ENCODE data around the gene NCAPG.
"Not testable (repeated sequence)": the region's sequence is repeated elsewhere in the genome, so short reads cannot be mapped to it uniquely, and the experiment has no call there.

The NCAPG gene

GRCh38 chr4:17788956-17789355 is 21.8 kb upstream of the NCAPG start:
- no peak for DNase-seq (ENCODE audit: low read depth, low spot score)
- H3K27ac ChIP-seq = no peak overlapping the region

GRCh38 chr4:17794730-17795129 is 16.0 kb upstream of the NCAPG start:
- no peak overlapping the region for H3K27ac ChIP-seq
- DNase-seq (ENCODE audit: low read depth, low spot score) = no peak

- H3K27ac ChIP-seq = no peak overlapping the region
- no peak for DNase-seq (ENCODE audit: low read depth, low spot score)
Observed at GRCh38 chr4:17797808-17798207, 13.0 kb upstream of the NCAPG start.

DNA sequence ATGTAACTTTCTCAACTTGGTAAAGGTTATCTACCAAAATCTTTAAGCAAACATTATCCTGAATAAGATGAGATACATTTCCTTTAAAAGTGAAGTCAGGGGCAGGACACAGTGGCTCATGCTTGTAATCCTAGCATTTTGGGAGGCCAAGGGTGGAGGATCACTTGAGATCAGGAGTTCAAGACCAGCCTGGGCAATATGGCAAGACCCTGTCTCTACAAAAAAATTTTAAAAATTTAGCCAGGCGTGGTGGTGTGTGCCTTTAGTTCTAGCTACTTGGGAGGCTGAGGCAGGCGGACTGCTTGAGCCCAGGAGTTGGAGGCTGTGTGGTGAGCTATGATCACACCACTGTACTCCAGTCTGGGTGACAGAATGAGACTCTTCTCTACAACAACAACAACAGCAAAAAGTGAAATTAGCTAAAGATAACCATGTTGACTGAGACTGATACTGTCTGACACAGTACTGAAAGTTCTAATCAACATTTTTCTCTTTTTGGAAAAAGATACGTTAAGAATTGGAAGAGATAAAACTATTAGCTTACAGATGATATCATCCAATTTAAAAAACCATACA is 5.1 kb upstream of the NCAPG start:
- DNase-seq (ENCODE audit: low read depth, low spot score) = no peak
- H3K27ac ChIP-seq = no peak overlapping the region

DNA sequence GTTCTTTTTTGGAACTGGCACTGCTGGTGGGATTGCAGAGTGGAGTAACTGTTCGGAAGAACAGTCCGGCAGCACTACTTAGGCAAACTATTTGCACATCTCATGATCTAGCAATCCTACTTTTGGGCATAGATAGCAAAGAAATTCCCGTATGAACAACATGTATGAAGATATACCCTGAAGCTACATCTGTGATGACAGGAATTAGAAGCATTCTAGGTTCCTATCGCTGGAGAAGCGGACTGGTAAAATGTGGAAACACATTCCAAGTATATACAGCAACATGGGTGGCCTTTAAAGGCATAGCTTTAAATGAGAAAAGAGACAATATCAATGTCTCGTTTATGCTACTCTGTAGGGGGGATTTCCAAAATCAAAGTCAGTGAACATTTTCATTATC is 3.3 kb upstream of the NCAPG start:
- no peak for DNase-seq (ENCODE audit: low read depth, low spot score)
- H3K27ac ChIP-seq = no peak overlapping the region

DNA sequence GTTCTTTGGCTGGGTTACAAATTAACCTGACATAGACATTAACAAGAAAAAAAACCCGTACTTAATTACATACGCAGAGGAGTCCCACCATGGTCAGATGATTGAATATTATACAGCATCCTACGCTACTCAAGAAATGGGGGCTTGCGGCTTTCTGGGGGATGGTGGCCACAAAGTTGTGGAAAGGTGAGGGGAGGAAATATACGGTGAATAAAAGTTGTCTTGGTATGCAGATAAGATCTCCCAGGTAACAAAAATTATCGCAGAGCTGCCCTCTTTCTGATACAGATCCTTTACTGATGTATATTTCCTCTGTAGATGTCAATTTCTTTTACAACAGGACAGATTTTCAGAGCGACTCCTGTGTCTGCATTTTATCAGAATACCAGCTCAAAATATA is 1.1 kb upstream of the NCAPG start:
- peak overlapping the region; percentile 86 for H3K27ac ChIP-seq

DNA sequence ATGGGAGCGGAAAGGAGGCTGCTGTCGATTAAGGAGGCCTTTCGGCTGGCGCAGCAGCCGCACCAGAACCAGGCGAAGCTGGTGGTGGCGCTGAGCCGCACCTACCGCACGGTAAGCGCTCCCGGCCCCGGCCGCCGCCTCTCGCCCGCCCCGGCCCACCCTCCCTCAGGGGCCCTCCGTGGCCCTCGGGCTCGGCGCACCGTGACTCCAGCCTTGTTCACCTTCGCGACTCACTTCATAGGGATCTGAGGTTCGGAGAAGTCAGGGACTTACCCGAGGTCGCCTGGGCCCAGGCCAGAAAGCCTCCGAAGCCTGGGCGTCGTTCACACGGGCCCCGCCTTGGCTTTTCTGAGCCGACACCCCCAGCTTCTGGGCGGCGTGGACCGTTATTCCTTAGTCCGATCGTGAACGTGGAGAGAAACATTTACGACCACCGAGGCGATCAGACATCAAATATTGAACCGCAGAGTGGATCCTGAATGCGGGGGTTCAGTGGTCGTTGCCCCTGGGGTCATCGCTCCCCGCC is 362 bp downstream of the NCAPG start:
- DNase-seq (ENCODE audit: low read depth, low spot score) = no peak
- H3K27ac ChIP-seq = peak overlapping the region; percentile 86

More for the DNA sequence above, 1.1 kb upstream of the NCAPG start:
- DNase-seq (ENCODE audit: low read depth, low spot score) = no peak

DNA sequence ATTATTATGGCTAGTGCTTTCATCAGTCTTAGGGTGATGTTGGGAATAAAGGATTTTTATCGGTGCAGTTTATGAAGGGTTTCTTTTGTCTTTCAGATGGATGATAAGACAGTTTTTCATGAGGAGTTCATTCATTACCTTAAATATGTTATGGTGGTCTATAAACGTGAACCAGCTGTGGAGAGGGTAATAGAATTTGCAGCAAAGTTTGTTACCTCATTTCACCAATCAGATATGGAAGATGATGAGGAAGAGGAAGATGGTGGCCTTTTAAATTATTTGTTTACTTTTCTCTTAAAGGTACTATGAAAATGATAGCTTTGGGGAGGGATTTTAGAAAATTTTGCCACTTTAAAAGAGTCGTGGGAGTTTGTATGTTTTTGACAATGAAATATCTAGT is 1.3 kb downstream of the NCAPG start:
- no peak overlapping the region for H3K27ac ChIP-seq
- no peak for DNase-seq (ENCODE audit: low read depth, low spot score)

- no peak for DNase-seq (ENCODE audit: low read depth, low spot score)
- H3K27ac ChIP-seq = no peak overlapping the region
Observed at GRCh38 chr4:17812801-17813200, 2.0 kb downstream of the NCAPG start.

DNA sequence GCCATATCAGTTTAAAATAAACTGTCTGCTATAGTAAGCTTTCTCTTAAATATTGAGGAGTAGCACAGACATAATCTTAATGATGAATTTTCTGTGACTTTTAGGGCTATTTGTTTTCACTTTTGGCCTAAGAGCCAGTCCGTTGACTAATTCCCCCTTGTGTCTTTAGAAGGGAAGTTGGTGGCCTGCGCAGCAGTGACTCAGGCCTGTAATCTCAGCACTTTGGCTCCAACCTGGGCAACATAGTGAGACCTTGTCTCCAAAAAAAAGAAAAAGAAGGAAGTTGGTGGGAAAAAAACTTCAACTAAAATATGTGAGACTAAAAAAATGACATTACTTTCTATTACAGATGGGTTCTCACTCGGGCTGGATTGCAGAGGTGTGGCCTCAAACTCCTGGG is 3.4 kb downstream of the NCAPG start:
- H3K27ac ChIP-seq = no peak overlapping the region
- no peak for DNase-seq (ENCODE audit: low read depth, low spot score)

GRCh38 chr4:17816142-17816541 is 5.4 kb downstream of the NCAPG start:
- no peak overlapping the region for H3K27ac ChIP-seq
- DNase-seq (ENCODE audit: low read depth, low spot score) = no peak

DNA sequence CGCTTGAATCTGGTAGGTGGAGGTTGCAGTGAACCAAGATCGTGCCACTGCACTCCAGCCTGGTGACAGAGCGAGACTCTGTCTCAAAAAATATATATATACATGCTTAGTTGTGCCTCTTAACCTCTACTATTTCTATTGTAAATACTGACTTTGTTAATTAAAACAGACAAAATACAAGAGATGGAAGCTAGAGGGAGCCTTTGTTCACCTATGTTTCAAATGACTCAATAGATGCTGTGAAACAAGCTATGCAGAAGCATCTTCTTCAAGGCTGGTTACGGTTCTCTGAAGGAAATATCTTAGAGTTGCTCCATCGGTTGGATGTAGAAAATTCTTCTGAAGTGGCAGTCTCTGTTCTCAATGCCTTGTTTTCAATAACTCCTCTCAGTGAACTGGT is 6.2 kb downstream of the NCAPG start:
- no peak for DNase-seq (ENCODE audit: low read depth, low spot score)
- no peak overlapping the region for H3K27ac ChIP-seq

- no peak for DNase-seq (ENCODE audit: low read depth, low spot score)
- no peak overlapping the region for H3K27ac ChIP-seq
Observed at GRCh38 chr4:17823871-17824669, 13.3 kb downstream of the NCAPG start.

DNA sequence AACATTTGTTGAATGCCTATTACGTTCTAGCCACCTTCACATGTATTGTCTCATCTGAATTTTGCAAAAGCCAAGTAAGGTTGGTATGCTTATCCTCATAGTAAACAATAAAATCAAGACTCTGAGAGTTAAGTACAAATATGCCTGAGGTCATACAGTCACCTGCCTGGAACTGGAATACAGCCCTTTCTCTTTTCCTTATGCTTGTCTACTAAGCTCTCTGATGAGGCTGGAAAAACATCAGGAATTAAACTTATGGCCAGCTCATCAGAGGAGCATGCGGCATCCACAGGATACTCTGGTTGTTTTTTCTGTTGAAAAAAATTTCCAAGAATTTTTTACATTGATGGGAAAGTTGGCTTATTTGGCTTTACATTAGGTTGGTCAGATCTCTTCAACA is 35.5 kb downstream of the NCAPG start:
- H3K27ac ChIP-seq = no peak overlapping the region
- peak; percentile 5 for DNase-seq (ENCODE audit: low read depth, low spot score)

GRCh38 chr4:17850295-17850694 is 39.5 kb downstream of the NCAPG start:
- DNase-seq (ENCODE audit: low read depth, low spot score); H3K27ac ChIP-seq: not testable (repeated sequence)

DNA sequence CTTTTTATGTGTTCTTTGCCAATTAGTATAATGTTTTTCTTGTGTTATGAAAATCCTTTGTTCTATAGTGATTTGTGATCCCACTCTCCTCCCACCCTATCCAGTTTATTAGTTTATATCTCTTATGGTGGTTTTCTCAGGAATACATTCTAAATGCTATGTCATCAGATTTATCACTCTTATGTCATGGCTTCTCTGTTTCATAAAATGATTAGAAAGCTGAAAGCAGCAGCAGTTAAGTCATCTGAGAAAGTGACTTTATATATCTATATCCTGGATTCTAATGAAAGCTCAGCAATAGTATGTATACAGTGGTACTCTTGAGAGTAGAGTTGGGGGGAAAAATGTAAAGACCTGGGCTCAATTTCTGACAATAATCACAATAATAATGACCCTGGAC is 41.2 kb downstream of the NCAPG start:
- DNase-seq (ENCODE audit: low read depth, low spot score) = no peak
- H3K27ac ChIP-seq = no peak overlapping the region

DNA sequence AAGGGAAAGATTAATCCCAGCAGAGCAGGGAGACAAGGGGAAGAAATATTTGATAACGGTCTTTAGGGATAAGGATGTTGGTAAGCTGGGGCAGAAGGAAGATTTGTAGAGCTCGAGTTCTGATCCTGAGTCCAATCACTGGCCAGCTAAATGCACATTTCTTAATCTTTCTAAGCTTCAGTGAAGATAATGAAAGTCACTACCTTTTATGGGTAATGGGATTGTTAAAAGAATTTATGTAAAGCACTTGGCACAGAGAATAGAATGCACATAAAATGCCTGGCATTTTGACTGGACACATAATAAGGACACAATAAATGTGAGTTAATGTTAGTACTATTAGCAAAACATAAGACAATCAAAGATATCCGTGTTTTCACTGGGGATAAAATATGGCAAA is 43.3 kb downstream of the NCAPG start:
- no peak for DNase-seq (ENCODE audit: low read depth, low spot score)
- H3K27ac ChIP-seq = no peak overlapping the region

DNA sequence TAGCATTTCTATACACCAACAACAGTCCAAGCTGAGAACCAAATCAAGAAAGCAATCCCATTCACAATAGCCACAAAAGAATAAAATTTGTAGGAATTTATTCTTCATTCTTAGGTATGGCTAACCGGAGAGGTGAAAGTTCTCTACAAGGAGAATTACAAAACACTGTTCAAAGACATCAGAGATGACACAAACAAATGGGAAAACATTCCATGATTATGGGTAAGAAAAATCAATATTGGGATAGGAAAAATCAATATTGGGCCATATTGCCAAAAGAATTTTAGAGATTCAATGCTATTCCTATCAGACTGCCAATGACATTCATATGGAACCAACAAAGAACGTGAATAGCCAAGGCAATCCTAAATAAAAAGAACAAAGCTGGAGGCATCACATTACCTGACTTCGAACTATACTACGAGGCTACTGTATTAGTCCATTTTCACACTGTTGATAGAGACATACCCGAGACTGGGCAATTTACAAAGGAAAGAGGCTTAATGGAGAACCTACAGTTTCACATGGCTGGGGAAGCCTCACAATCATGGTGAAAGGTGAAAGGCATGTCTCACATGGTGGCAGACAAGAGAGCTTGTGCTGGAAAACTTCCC is 49.1 kb downstream of the NCAPG start:
- no peak for DNase-seq (ENCODE audit: low read depth, low spot score)
- H3K27ac ChIP-seq = no peak overlapping the region

GRCh38 chr4:17861906-17862305 is 51.1 kb downstream of the NCAPG start:
- H3K27ac ChIP-seq; DNase-seq (ENCODE audit: low read depth, low spot score): not testable (repeated sequence)

- H3K27ac ChIP-seq = no peak overlapping the region
- DNase-seq (ENCODE audit: low read depth, low spot score) = no peak
Observed at GRCh38 chr4:17865866-17866363, 55.1 kb downstream of the NCAPG start.

- DNase-seq (ENCODE audit: low read depth, low spot score) = no peak
- no peak overlapping the region for H3K27ac ChIP-seq
Observed at GRCh38 chr4:17866810-17867209, 56.0 kb downstream of the NCAPG start.
